Naive B cell (primary cell): ENCODE measurements around the gene VAV1. TPM values are rescaled to one million over a fixed set of nuclear protein-coding genes. Genes with fewer than 3 reads are reported as not detected.
"Not testable (repeated sequence)": the region's sequence is repeated elsewhere in the genome, so short reads cannot be mapped to it uniquely, and the experiment has no call there.

Experiments
- ATAC-seq, 2 donors: fragments of 150-1000 bp; cut with Tn5 transposase; 2 replicates each; pipeline ENCODE4 v1.10.0; 2021; ENCODE audit warnings: low read depth in 2 of 2, mild to moderate bottlenecking in 2 of 2, moderate library complexity in 2 of 2
- DNase-seq: peaks from one replicate; pipeline ENCODE4 v3.0.0; 2022
- H3K27ac Mint-ChIP-seq, 6 donors: one replicate each; pipeline ENCODE4 v1.8.0; 2020 to 2022; ENCODE audit warnings: mild to moderate bottlenecking in 6 of 6, mixed read lengths in 6 of 6, moderate library complexity in 5 of 6, inconsistent platforms in 2 of 6
- H3K27me3 Mint-ChIP-seq, 3 donors: one replicate each; pipeline ENCODE4 v1.8.0; 2021 to 2022; ENCODE audit warnings: mixed read lengths in 3 of 3, mild to moderate bottlenecking in 1 of 3
- H3K36me3 Mint-ChIP-seq, 2 donors: one replicate each; pipeline ENCODE4 v1.8.0; 2020 to 2022; ENCODE audit warnings: mixed read lengths in 2 of 2, inconsistent platforms in 1 of 2, mild to moderate bottlenecking in 1 of 2
- H3K4me1 Mint-ChIP-seq, 3 donors: one replicate each; pipeline ENCODE4 v1.8.0; 2020 to 2022; ENCODE audit warnings: mixed read lengths in 3 of 3, inconsistent platforms in 1 of 3, mild to moderate bottlenecking in 1 of 3, moderate library complexity in 1 of 3
- H3K4me3 Mint-ChIP-seq, 8 donors: one replicate each; pipeline ENCODE4 v1.8.0; 2020 to 2022; ENCODE audit warnings: mild to moderate bottlenecking in 8 of 8, mixed read lengths in 8 of 8, moderate library complexity in 8 of 8, inconsistent platforms in 2 of 8
- H3K9me3 Mint-ChIP-seq, 7 donors: one replicate each; pipeline ENCODE4 v1.8.0; 2020 to 2022; ENCODE audit warnings: mixed read lengths in 7 of 7, mild to moderate bottlenecking in 5 of 7, inconsistent platforms in 2 of 7, moderate library complexity in 1 of 7
- polyA plus RNA-seq, 6 donors: library from polyadenylated mRNA; unstranded; fragments of 300-500 nt; fragmentation: Illumina TruSeq; gene quantifications; one replicate each; pipeline ENCODE4 v1.2.3, GENCODE V29; 2021; ENCODE audit warnings: low read depth in 6 of 6

The VAV1 gene
- polyA plus RNA-seq, 6 donors from 2014 or later, result 17.9 to 34.0 (median 23.7) TPM

- Mint-ChIP-seq H3K4me1 (peaks cover 53 to 81% (median 65%) of the 10 kb centered on the region in 3 donors), H3K9me3 (peaks cover 0 to 7% (median 4%) of the 10 kb centered on the region in 7 donors), H3K27me3 (no peaks in the 10 kb centered on the region), H3K36me3 (peaks cover 9 to 46% of the 10 kb centered on the region in 2 donors), H3K4me3 (no peak overlapping the region), H3K27ac (peak overlapping the region in 1 of 6 donors; percentile 34)
- no peak for ATAC-seq
- no peak for DNase-seq
These were observed 20.9 kb downstream of the VAV1 start for GRCh38 chr19:6793411-6793810.

- ATAC-seq, result no peak
- DNase-seq, result no peak
- H3K27me3 Mint-ChIP-seq, result no peaks in the 10 kb centered on the region
- H3K27ac Mint-ChIP-seq, result peak overlapping the region in 3 of 6 donors; percentile 2 to 49 (median 29)
- no peak overlapping the region for H3K4me3 Mint-ChIP-seq
- H3K36me3 Mint-ChIP-seq, result peaks cover 9 to 46% of the 10 kb centered on the region in 2 donors
- peaks cover 56 to 80% (median 69%) of the 10 kb centered on the region in 3 donors for H3K4me1 Mint-ChIP-seq
- peaks cover 0 to 7% (median 4%) of the 10 kb centered on the region in 7 donors for H3K9me3 Mint-ChIP-seq
These were observed 21.5 kb downstream of the VAV1 start for GRCh38 chr19:6793973-6794372.

GRCh38 chr19:6794686-6795431 lies 22.4 kb downstream of the VAV1 start:
- ATAC-seq, result no peak

GRCh38 chr19:6796278-6796677 lies 23.8 kb downstream of the VAV1 start:
- H3K9me3 Mint-ChIP-seq, result peaks cover 0 to 7% (median 4%) of the 10 kb centered on the region in 7 donors

More at GRCh38 chr19:6794686-6795431, 22.4 kb downstream of the VAV1 start:
- Mint-ChIP-seq H3K36me3 (peaks cover 9 to 39% of the 10 kb centered on the region in 2 donors), H3K27ac (peak overlapping the region in 3 of 6 donors; percentile 29 to 54 (median 39)), H3K4me3 (peak overlapping the region in 1 of 8 donors; percentile 60), H3K27me3 (no peaks in the 10 kb centered on the region), H3K9me3 (peaks cover 0 to 7% (median 4%) of the 10 kb centered on the region in 7 donors), H3K4me1 (peaks cover 61 to 89% (median 72%) of the 10 kb centered on the region in 3 donors)
- no peak for DNase-seq

GRCh38 chr19:6797646-6798045 lies 25.1 kb downstream of the VAV1 start:
- H3K9me3 Mint-ChIP-seq, result peaks cover 0 to 7% (median 4%) of the 10 kb centered on the region in 7 donors
- H3K4me3 Mint-ChIP-seq, result peak overlapping the region in 1 of 8 donors; percentile 33
- ATAC-seq, result no peak
- DNase-seq, result no peak
- H3K27me3 Mint-ChIP-seq, result no peaks in the 10 kb centered on the region
- peaks cover 64 to 86% (median 78%) of the 10 kb centered on the region in 3 donors for H3K4me1 Mint-ChIP-seq
- peaks cover 9 to 29% of the 10 kb centered on the region in 2 donors for H3K36me3 Mint-ChIP-seq
- H3K27ac Mint-ChIP-seq, result peak overlapping the region in 2 of 6 donors; percentile 11 to 73

More at GRCh38 chr19:6796278-6796677, 23.8 kb downstream of the VAV1 start:
- Mint-ChIP-seq H3K27me3 (no peaks in the 10 kb centered on the region), H3K36me3 (peaks cover 9 to 36% of the 10 kb centered on the region in 2 donors), H3K27ac (peak overlapping the region in 3 of 6 donors; percentile 6 to 76 (median 45)), H3K4me3 (peak overlapping the region in 1 of 8 donors; percentile 16), H3K4me1 (peaks cover 67 to 88% (median 79%) of the 10 kb centered on the region in 3 donors)
- no peak for ATAC-seq
- DNase-seq, result no peak

- not testable (repeated sequence) for H3K27me3 Mint-ChIP-seq, DNase-seq, H3K9me3 Mint-ChIP-seq, ATAC-seq
- peak overlapping the region; percentile 85 to 97 (median 92) for H3K4me3 Mint-ChIP-seq
- peaks cover 62 to 92% (median 83%) of the 10 kb centered on the region in 3 donors for H3K4me1 Mint-ChIP-seq
- peak overlapping the region in 5 of 6 donors; percentile 19 to 99 (median 97) for H3K27ac Mint-ChIP-seq
- peaks cover 0 to 13% of the 10 kb centered on the region in 2 donors for H3K36me3 Mint-ChIP-seq
These were observed 27.8 kb downstream of the VAV1 start for GRCh38 chr19:6800160-6800790.

GRCh38 chr19:6800991-6801484 lies 28.5 kb downstream of the VAV1 start:
- Mint-ChIP-seq H3K27ac (peak overlapping the region; percentile 19 to 100 (median 98)), H3K4me3 (peak overlapping the region; percentile 85 to 97 (median 92)), H3K27me3 (no peaks in the 10 kb centered on the region), H3K9me3 (no peaks in the 10 kb centered on the region), H3K4me1 (peaks cover 59 to 92% (median 76%) of the 10 kb centered on the region in 3 donors), H3K36me3 (peaks cover 0 to 9% of the 10 kb centered on the region in 2 donors)
- ATAC-seq (no peak), DNase-seq (no peak)

- H3K36me3 Mint-ChIP-seq, result peaks cover 0 to 4% of the 10 kb centered on the region in 2 donors
- no peaks in the 10 kb centered on the region for H3K27me3 Mint-ChIP-seq
- no peaks in the 10 kb centered on the region for H3K9me3 Mint-ChIP-seq
- peaks cover 57 to 92% (median 74%) of the 10 kb centered on the region in 3 donors for H3K4me1 Mint-ChIP-seq
- H3K4me3 Mint-ChIP-seq, result peak overlapping the region; percentile 85 to 97 (median 92)
- H3K27ac Mint-ChIP-seq, result peak overlapping the region; percentile 90 to 100 (median 98)
- DNase-seq (peak; percentile 93), ATAC-seq (peak; percentile 80 to 83)
These were observed 29.1 kb downstream of the VAV1 start for GRCh38 chr19:6801485-6802086.

- H3K27ac Mint-ChIP-seq, result peak overlapping the region; percentile 93 to 99 (median 98)
- peak overlapping the region; percentile 85 to 97 (median 94) for H3K4me3 Mint-ChIP-seq
- no peaks in the 10 kb centered on the region for H3K36me3 Mint-ChIP-seq
- no peaks in the 10 kb centered on the region for H3K9me3 Mint-ChIP-seq
- no peaks in the 10 kb centered on the region for H3K27me3 Mint-ChIP-seq
- H3K4me1 Mint-ChIP-seq, result peaks cover 59 to 91% (median 72%) of the 10 kb centered on the region in 3 donors
- peak; percentile 65 for DNase-seq
- ATAC-seq, result peak; percentile 51 to 63
These were observed 30.0 kb downstream of the VAV1 start for GRCh38 chr19:6802336-6803035.

- peaks cover 59 to 86% (median 72%) of the 10 kb centered on the region in 3 donors for H3K4me1 Mint-ChIP-seq
- DNase-seq (peak; percentile 34), ATAC-seq (peak; percentile 28 to 34)
- H3K27ac Mint-ChIP-seq, result peak overlapping the region; percentile 93 to 99 (median 98)
- H3K27me3 Mint-ChIP-seq, result no peaks in the 10 kb centered on the region
- peak overlapping the region; percentile 85 to 97 (median 94) for H3K4me3 Mint-ChIP-seq
- H3K36me3 Mint-ChIP-seq, result no peaks in the 10 kb centered on the region
- H3K9me3 Mint-ChIP-seq, result no peaks in the 10 kb centered on the region
These were observed 30.5 kb downstream of the VAV1 start for GRCh38 chr19:6803036-6803404.

GRCh38 chr19:6806488-6806887 lies 34.0 kb downstream of the VAV1 start:
- Mint-ChIP-seq H3K36me3 (peaks cover 0 to 8% of the 10 kb centered on the region in 2 donors), H3K4me3 (no peak overlapping the region), H3K4me1 (peaks cover 54 to 84% (median 70%) of the 10 kb centered on the region in 3 donors), H3K27ac (peak overlapping the region in 4 of 6 donors; percentile 41 to 88 (median 60)), H3K27me3 (no peaks in the 10 kb centered on the region), H3K9me3 (no peaks in the 10 kb centered on the region)
- ATAC-seq, result no peak
- DNase-seq, result no peak

- H3K4me3 Mint-ChIP-seq, result no peak overlapping the region
- H3K27ac Mint-ChIP-seq, result peak overlapping the region in 4 of 6 donors; percentile 41 to 88 (median 64)
- no peaks in the 10 kb centered on the region for H3K27me3 Mint-ChIP-seq
- peaks cover 53 to 87% (median 70%) of the 10 kb centered on the region in 3 donors for H3K4me1 Mint-ChIP-seq
- no peak for DNase-seq
- no peak for ATAC-seq
- H3K36me3 Mint-ChIP-seq, result peaks cover 0 to 15% of the 10 kb centered on the region in 2 donors
- H3K9me3 Mint-ChIP-seq, result no peaks in the 10 kb centered on the region
These were observed 34.8 kb downstream of the VAV1 start for GRCh38 chr19:6807291-6807690.
